ENCODE results near the gene TNK2.

Gene TNK2

DNA sequence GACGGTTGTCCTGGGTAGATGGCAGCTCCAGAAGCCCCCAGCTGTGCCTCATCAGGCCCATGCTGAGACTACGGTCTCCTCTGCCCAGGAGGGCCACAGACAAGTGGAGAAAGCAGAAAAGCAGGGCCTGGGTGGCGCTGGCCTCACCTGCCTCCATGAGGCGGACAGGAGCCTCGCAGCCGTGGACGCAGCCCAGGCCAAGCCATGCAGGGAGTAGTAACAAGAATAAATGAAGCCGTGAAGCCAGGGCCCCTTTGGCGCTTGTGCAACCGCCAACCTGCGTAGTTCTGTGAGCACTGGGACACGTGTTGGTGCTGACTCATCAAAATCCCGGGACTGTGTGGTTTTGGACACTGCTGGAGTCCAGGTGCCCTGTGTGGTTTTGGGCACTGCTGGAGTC lies 84.4 kb downstream of the TNK2 start:
- TF ChIP-seq FOXP2 (optimal IDR thresholded peaks at IDR 0.05; ENCODE audit: borderline replicate concordance, extremely low read depth, extremely low read length, insufficient read depth) (no peak), SIN3A (IDR thresholded peaks at IDR 0.05; ENCODE audit: borderline replicate concordance, insufficient read depth, low read length) (no peak), POLR2AphosphoS5 (IDR thresholded peaks at IDR 0.05; ENCODE audit: low read depth, low read length) (no peak), TAF1 (IDR thresholded peaks at IDR 0.05; ENCODE audit: borderline replicate concordance, insufficient read depth, low read length) (no peak)
- TF ChIP-seq, protein P1, sequence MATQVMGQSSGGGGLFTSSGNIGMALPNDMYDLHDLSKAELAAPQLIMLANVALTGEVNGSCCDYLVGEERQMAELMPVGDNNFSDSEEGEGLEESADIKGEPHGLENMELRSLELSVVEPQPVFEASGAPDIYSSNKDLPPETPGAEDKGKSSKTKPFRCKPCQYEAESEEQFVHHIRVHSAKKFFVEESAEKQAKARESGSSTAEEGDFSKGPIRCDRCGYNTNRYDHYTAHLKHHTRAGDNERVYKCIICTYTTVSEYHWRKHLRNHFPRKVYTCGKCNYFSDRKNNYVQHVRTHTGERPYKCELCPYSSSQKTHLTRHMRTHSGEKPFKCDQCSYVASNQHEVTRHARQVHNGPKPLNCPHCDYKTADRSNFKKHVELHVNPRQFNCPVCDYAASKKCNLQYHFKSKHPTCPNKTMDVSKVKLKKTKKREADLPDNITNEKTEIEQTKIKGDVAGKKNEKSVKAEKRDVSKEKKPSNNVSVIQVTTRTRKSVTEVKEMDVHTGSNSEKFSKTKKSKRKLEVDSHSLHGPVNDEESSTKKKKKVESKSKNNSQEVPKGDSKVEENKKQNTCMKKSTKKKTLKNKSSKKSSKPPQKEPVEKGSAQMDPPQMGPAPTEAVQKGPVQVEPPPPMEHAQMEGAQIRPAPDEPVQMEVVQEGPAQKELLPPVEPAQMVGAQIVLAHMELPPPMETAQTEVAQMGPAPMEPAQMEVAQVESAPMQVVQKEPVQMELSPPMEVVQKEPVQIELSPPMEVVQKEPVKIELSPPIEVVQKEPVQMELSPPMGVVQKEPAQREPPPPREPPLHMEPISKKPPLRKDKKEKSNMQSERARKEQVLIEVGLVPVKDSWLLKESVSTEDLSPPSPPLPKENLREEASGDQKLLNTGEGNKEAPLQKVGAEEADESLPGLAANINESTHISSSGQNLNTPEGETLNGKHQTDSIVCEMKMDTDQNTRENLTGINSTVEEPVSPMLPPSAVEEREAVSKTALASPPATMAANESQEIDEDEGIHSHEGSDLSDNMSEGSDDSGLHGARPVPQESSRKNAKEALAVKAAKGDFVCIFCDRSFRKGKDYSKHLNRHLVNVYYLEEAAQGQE (IDR thresholded peaks at IDR 0.05; ENCODE audit: insufficient read depth in 1 of 2, low read depth in 2 of 2, low read length in 2 of 2): no peak

DNA sequence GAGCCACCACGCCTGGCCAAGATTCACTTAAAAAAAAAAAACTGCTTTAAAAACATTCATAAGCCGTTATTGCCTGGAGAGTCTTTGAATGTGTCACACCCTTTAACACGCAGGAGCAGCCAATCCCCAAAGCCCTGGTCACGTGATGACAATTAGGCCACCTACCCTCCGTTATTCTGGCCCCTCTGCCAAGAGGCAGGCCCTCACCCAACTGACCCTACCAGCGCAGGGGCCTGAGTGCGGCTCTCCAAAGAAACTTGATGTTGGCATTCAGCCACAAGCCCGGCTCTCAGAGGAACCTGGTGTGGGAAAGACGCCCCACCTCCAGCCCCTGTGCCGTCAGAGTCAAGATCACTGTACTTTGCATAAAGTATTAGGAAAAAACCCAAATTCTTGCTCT lies 85.1 kb downstream of the TNK2 start:
- TF ChIP-seq TAF1 (IDR thresholded peaks at IDR 0.05; ENCODE audit: borderline replicate concordance, insufficient read depth, low read length) (no peak), FOXP2 (optimal IDR thresholded peaks at IDR 0.05; ENCODE audit: borderline replicate concordance, extremely low read depth, extremely low read length, insufficient read depth) (no peak), SIN3A (IDR thresholded peaks at IDR 0.05; ENCODE audit: borderline replicate concordance, insufficient read depth, low read length) (no peak), POLR2AphosphoS5 (IDR thresholded peaks at IDR 0.05; ENCODE audit: low read depth, low read length) (no peak)
- TF ChIP-seq, protein P1 (IDR thresholded peaks at IDR 0.05; ENCODE audit: insufficient read depth in 1 of 2, low read depth in 2 of 2, low read length in 2 of 2): no peak

DNA sequence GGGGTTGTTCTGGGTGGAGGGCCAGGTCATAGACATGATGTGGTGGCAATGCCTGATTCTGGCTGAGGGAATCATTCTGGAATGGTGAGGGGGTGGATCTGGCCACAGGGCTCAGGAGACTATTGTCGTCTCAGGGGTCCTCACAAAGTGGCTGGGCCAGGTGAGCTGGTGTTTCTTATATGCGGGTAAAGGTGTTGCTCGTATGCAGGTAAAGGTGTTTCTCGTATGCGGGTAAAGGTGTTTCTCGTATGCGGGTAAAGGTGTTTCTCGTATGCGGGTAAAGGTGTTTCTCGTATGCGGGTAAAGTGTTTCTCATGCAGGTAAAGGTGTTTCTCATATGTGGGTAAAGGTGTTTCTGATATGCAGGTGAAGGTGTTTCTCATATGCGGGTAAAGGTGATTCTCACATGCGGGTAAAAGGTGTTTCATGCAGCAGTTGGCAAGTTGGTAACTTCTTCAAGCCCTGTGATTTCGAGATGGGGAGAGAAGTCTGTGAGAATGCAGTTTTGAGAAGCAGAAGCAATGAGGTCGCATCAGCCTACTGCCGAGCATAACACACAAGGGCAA lies 86.1 kb downstream of the TNK2 start:
- TF ChIP-seq, protein P1 (IDR thresholded peaks at IDR 0.05; ENCODE audit: insufficient read depth in 1 of 2, low read depth in 2 of 2, low read length in 2 of 2): no peak
- TF ChIP-seq POLR2AphosphoS5 (IDR thresholded peaks at IDR 0.05; ENCODE audit: low read depth, low read length) (no peak), FOXP2 (optimal IDR thresholded peaks at IDR 0.05; ENCODE audit: borderline replicate concordance, extremely low read depth, extremely low read length, insufficient read depth) (no peak), SIN3A (IDR thresholded peaks at IDR 0.05; ENCODE audit: borderline replicate concordance, insufficient read depth, low read length) (no peak), TAF1 (IDR thresholded peaks at IDR 0.05; ENCODE audit: borderline replicate concordance, insufficient read depth, low read length) (no peak)

DNA sequence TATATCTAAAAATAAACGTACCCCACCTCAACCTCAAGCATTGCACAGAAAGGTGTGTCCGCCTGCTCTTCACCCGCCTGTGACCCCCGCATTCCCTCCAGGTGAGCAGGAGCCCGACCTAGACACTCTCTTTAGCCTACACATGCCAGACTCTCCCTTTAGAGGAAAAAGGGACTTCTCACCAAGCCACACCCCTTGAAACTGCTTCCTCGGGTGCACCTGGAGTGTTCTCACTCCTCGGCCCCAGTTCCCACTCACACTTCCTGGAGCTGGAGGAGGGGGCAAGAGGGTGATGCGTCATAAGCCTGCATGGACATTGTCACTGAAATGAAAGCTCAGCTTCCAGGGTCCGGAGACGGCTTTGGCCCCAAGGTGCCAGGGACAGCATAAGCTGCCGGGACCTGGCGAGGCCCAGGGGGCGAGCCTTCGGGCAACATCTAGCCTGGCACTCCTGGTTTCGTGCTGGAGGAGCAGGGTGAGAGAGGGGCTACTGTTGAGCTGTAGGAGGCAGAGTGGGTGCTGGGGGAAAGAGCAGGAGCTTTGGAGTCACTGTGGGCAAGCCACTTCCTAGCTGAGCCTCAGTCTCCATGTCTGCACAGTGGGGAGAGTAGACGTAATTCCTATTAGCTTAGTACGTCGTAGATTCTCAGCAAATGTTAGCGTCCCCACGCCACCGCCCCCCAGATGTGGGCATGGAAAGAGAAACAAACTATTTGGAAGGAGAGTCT lies 86.8 kb downstream of the TNK2 start:
- TF ChIP-seq FOXP2 (optimal IDR thresholded peaks at IDR 0.05; ENCODE audit: borderline replicate concordance, extremely low read depth, extremely low read length, insufficient read depth): no peak
- TF ChIP-seq TAF1 (IDR thresholded peaks at IDR 0.05; ENCODE audit: borderline replicate concordance, insufficient read depth, low read length): no peak
- no peak for TF ChIP-seq SIN3A (IDR thresholded peaks at IDR 0.05; ENCODE audit: borderline replicate concordance, insufficient read depth, low read length)
- TF ChIP-seq, protein P1 (IDR thresholded peaks at IDR 0.05; ENCODE audit: insufficient read depth in 1 of 2, low read depth in 2 of 2, low read length in 2 of 2): no peak
- no peak for TF ChIP-seq POLR2AphosphoS5 (IDR thresholded peaks at IDR 0.05; ENCODE audit: low read depth, low read length)

All from PFSK-1 (cell line).